ENCODE results near the gene ADAM10. TPM values are rescaled to one million over a fixed set of nuclear protein-coding genes. Genes with fewer than 3 reads are reported as not detected.

Gene ADAM10
- total RNA-seq, 1 experiment from 2014 or later: 170 TPM

DNA sequence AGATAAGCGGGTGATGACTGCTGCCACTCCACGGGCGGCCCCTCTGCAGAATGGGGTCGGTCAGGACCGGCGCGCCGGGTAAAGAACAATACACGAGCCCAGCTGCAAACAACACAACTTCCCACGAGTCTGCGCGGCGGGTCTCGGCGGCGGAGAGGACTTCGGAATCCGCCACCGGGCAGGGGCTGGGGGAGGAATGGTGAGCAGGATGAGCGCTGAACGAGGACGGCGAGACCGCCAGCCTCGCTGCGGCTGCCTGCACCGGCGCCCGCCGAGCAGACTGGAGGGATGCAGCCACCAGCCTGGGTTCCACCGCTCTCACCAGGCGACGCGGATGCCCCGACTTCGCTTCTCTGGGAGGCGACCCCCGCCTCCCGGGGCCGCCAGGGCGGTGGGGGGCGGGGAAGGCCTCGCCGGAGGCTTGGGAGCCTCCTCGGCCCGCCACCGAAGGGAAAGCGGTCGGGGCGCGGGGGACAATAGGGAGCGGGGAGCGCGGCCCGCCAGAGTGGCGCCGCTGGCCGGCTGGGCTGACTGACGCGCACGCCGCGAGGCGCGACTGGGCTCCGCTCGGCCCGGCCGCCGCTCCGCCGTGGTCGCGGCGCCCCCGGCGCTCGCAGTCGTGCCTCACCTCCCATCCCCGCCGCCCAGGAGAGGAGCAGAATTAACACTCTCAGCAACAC lies 515 bp downstream of the ADAM10 start:
- DNase-seq: peak; percentile 60 to 61
- Mint-ChIP-seq H3K4me1 (ENCODE audit: low read depth, unreplicated experiment) (peaks cover 8% of the 10 kb centered on the region), H3K9me3 (ENCODE audit: unreplicated experiment) (no peaks in the 10 kb centered on the region), H3K4me3 (ENCODE audit: unreplicated experiment) (peak overlapping the region; percentile 87), H3K27me3 (ENCODE audit: insufficient read depth, unreplicated experiment) (no peaks in the 10 kb centered on the region), H3K36me3 (ENCODE audit: insufficient read depth, unreplicated experiment) (peaks cover 5% of the 10 kb centered on the region), H3K27ac (ENCODE audit: unreplicated experiment) (peak overlapping the region; percentile 89)
- Histone ChIP-seq H3K4me1 (peaks cover 25% of the 10 kb centered on the region), H3K9me3 (no peaks in the 10 kb centered on the region), H3K4me3 (ENCODE audit: low read depth, low read length) (peak overlapping the region; percentile 98), H3K27me3 (replicated peaks; ENCODE audit: control insufficient read depth, insufficient read depth, low read length) (no peaks in the 10 kb centered on the region), H3K36me3 (ENCODE audit: control insufficient read depth, insufficient read depth, low read length) (no peaks in the 10 kb centered on the region)
- intact Hi-C loops (cut with micrococcal nuclease; ENCODE audit: unreplicated experiment): loop anchor here (10.0 kb wide), 1 partner anchor 304 kb away; no protein-coding TSS in a partner anchor
- ChIA-PET POLR2A (interaction anchor here (1.3 to 2.4 kb wide), 3 partner anchors 22 to 279 kb away, joined by 5 to 99 read pairs (median 6); partner anchors contain the start of gene MINDY2), CTCF (interaction anchor here (1.1 to 3.0 kb wide), 3 partner anchors 22 to 526 kb away, joined by 3 to 42 read pairs (median 5); partner anchors contain the start of gene MINDY2)
- BruUV-seq (replicated peaks): no TSS peak
- no peak for TF ChIP-seq CTCF (IDR thresholded peaks at IDR 0.05; ENCODE audit: insufficient read depth in 1 of 2, low read depth in 1 of 2, low read length in 1 of 2, severe bottlenecking in 1 of 2, unreplicated experiment in 1 of 2)

GRCh38 chr15:58748040-58748851 lies 1.3 kb downstream of the ADAM10 start:
- H3K36me3 Mint-ChIP-seq (ENCODE audit: insufficient read depth, unreplicated experiment): peaks cover 7% of the 10 kb centered on the region
- no peak for DNase-seq
- no peak for TF ChIP-seq CTCF (IDR thresholded peaks at IDR 0.05; ENCODE audit: insufficient read depth in 1 of 2, low read depth in 1 of 2, low read length in 1 of 2, severe bottlenecking in 1 of 2, unreplicated experiment in 1 of 2)
- Histone ChIP-seq H3K4me3 (ENCODE audit: low read depth, low read length) (peak overlapping the region; percentile 98), H3K9me3 (no peaks in the 10 kb centered on the region), H3K36me3 (ENCODE audit: control insufficient read depth, insufficient read depth, low read length) (no peaks in the 10 kb centered on the region), H3K4me1 (peaks cover 25% of the 10 kb centered on the region), H3K27me3 (replicated peaks; ENCODE audit: control insufficient read depth, insufficient read depth, low read length) (no peaks in the 10 kb centered on the region)
- TSS peak; percentile 43 for BruUV-seq (replicated peaks)
- H3K4me3 Mint-ChIP-seq (ENCODE audit: unreplicated experiment): peak overlapping the region; percentile 87
- H3K9me3 Mint-ChIP-seq (ENCODE audit: unreplicated experiment): no peaks in the 10 kb centered on the region
- ChIA-PET CTCF (interaction anchor here (3.0 kb wide), 1 partner anchor 22 kb away, joined by 42 read pairs; the partner anchor contains the start of gene MINDY2), POLR2A (interaction anchor here (2.4 kb wide), 1 partner anchor 23 kb away, joined by 99 read pairs; the partner anchor contains the start of gene MINDY2)
- H3K4me1 Mint-ChIP-seq (ENCODE audit: low read depth, unreplicated experiment): peaks cover 8% of the 10 kb centered on the region
- H3K27ac Mint-ChIP-seq (ENCODE audit: unreplicated experiment): peak overlapping the region; percentile 89
- intact Hi-C loops (cut with micrococcal nuclease; ENCODE audit: unreplicated experiment): loop anchor here (10.0 kb wide), 1 partner anchor 303 kb away; no protein-coding TSS in a partner anchor
- no peaks in the 10 kb centered on the region for H3K27me3 Mint-ChIP-seq (ENCODE audit: insufficient read depth, unreplicated experiment)

GRCh38 chr15:58746174-58746573 lies 3.3 kb downstream of the ADAM10 start:
- no peaks in the 10 kb centered on the region for H3K27me3 ChIP-seq (replicated peaks; ENCODE audit: control insufficient read depth, insufficient read depth, low read length)
- ChIA-PET POLR2A (no interaction called here), CTCF (no interaction called here)
- BruUV-seq (replicated peaks): no TSS peak
- DNase-seq: no peak
- peaks cover 25% of the 10 kb centered on the region for H3K4me1 ChIP-seq
- peaks cover 10% of the 10 kb centered on the region for H3K36me3 Mint-ChIP-seq (ENCODE audit: insufficient read depth, unreplicated experiment)
- no peaks in the 10 kb centered on the region for H3K9me3 Mint-ChIP-seq (ENCODE audit: unreplicated experiment)
- intact Hi-C loops (cut with micrococcal nuclease; ENCODE audit: unreplicated experiment): loop anchor here (10.0 kb wide), 1 partner anchor 301 kb away; no protein-coding TSS in a partner anchor
- no peaks in the 10 kb centered on the region for H3K9me3 ChIP-seq
- peaks cover 15% of the 10 kb centered on the region for H3K4me1 Mint-ChIP-seq (ENCODE audit: low read depth, unreplicated experiment)
- no peak overlapping the region for H3K27ac Mint-ChIP-seq (ENCODE audit: unreplicated experiment)
- no peak overlapping the region for H3K4me3 ChIP-seq (ENCODE audit: low read depth, low read length)
- TF ChIP-seq CTCF (IDR thresholded peaks at IDR 0.05; ENCODE audit: insufficient read depth in 1 of 2, low read depth in 1 of 2, low read length in 1 of 2, severe bottlenecking in 1 of 2, unreplicated experiment in 1 of 2): no peak
- H3K27me3 Mint-ChIP-seq (ENCODE audit: insufficient read depth, unreplicated experiment): no peaks in the 10 kb centered on the region
- no peak overlapping the region for H3K4me3 Mint-ChIP-seq (ENCODE audit: unreplicated experiment)
- H3K36me3 ChIP-seq (ENCODE audit: control insufficient read depth, insufficient read depth, low read length): no peaks in the 10 kb centered on the region
